Erythroblast (primary cell): ENCODE results near the gene GNG2.
A peak's percentile ranks its signal among the peaks of the same experiment; 100 is the strongest.

Experiments used
- DNase-seq, 2 experiments: peaks; one replicate each; lab custom pipeline; 2025; lab: John Stamatoyannopoulos, UW
- GATA1 ChIP-seq: IDR thresholded peaks from 2 replicates; pipeline ENCODE4 v1.6.1; 2011; ENCODE audit warnings: low read depth, mild to moderate bottlenecking, control low read depth, low read length, moderate library complexity
- POLR2A ChIP-seq: IDR thresholded peaks from 2 replicates; pipeline ENCODE4 v1.6.1; 2011; ENCODE audit warnings: mild to moderate bottlenecking, low read length

GNG2 gene

DNA sequence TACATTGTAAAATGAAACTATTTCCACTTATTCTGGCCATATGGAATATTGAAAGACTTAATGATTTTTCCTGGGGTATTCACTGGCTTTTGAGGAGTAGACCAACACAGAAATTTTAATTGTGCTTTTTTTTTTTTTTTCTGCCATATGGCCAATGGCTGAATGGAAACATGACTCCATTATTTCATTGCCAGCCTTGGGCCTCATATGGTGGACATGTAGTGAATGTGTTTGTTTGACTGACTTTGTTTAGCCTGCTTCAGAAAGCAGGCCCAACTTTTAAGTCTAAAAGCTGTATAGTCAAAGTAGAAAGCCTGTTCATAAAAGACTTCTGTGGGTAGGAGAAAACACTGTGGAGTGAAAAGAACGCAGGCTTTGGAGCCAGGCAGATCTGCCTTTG is 2.4 kb downstream of the GNG2 start:
- peak; percentile 42 to 46 for DNase-seq
- TF ChIP-seq POLR2A, result no peak
- TF ChIP-seq GATA1, result no peak

DNA sequence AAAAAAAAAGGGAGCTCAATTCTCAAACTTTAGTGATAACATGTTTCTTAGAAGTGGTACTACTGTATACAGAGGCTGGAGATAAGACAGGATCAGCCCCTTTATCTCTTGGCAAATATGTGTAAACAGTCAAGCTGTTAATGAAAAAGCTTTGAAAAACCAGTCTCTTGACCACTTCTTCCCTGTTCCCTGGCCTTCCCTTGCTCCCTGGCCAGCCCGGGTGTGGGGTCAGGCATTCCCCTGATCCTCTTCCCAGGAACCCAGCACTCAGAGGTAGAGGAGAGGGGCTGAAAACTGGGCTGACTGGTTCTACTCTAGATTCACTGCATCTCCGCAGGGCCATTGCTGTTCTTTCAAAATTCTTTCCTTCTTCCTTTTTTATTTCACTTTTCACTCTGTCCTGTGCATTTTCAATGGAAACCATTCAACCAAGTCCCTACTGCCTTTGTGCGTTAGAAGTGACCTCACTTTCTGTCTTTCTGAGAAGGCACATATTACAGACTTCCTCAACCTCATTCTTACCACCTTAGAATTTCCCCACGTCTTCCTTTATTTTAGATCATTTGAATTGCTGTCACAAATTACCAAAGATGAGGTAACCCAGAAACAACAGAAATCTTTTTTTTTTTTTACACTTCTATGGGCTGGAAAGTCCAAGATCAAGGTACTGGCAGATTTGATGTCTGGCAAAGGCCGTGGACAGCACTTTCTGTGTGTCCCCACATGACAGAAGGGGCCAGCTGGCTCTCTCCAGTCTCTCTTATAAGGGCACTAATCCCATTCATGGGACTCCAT is 5.7 kb downstream of the GNG2 start:
- peak; percentile 51 to 83 for DNase-seq
- TF ChIP-seq GATA1, result no peak
- TF ChIP-seq POLR2A, result no peak

DNA sequence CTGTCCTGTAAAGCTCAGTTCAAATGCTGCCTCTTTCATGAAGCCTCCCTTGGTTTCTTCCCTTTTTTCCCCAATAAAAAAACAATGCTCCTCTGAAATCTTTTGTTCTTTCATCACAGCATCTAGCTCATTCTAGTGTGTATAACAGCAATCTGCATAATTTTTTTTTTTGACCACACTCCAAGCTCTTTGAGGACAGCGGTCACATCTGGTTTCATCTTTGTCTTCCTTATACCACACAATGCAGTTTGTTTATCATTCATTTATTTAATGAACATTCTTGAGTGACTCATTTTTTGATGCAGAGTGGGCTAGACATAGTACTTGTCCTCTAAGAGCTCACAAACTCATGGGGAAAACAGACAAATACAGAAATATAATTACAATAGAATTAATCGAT is 7.3 kb downstream of the GNG2 start:
- DNase-seq, result no peak
- TF ChIP-seq POLR2A (no peak), GATA1 (no peak)

DNA sequence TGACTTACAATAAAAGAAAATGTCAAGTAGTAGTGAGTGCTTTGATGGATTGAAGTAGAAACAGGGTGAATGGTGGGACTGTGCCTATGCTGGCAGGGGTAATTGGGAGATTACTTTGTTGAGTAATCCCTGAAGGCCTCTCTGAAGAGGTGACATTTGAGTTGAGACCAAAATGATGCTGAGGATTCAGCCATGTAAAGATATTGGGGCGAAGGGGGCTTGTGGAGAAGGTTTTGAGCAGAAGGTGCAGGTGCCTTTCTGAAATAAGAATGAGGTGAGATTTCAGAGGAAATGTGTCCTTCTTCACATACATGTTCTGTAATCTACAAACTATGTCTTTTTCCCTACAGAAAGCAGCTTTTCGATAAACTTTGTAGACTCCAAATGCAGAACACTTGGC is 8.0 kb downstream of the GNG2 start:
- DNase-seq, result no peak
- TF ChIP-seq GATA1 (no peak), POLR2A (no peak)

DNA sequence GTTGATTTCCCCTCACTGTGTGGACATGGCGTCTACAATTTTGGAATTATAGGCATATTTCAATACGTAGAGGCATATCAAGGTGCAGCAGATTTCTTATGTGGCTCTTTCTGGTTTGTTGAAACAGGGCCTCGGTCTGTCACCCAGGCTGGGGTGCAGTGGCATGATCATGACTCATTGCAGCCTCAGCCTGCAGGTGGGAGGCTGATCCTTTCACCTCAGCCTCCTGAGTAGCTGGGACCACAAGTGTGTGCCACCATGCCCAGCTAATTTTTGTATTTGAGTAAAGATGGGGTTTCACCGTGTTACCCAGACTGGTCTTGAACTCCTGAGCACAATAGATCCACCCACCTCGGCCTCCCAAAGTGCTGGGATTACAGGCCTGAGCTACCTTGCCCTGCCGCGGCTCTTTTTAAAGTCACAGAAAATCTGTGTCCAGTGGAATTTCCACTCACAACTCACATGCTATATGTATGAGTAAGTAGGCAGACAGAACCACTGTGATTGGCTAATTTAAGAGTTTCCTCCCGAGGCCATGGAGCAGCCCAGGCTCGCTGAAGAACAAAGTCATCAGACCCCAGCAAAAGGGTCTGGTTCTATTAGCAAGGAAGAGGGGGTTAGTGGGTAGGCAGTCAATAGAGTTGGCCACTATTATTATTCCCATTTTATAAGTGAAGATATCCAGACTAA is 9.1 kb downstream of the GNG2 start:
- no peak for DNase-seq
- TF ChIP-seq POLR2A (no peak), GATA1 (no peak)

DNA sequence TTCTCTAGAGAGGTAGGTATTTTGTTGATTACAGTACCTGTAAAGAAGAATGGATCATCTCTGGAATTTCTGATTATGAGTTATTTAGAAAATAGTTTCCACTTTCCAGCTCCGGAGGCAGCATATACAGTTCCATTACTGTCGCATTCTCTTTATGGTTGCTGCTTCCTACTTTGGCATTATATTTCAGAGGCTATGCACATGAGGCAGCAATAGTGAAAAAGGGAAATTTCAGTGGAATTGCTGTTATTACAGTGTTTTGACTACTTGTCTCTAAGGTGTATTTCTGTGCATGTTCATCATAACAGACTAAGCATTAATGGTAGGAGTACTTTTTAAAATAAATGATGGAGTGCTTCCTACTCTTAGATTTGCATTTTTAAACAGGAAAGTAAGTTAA is 10.2 kb downstream of the GNG2 start:
- DNase-seq, result no peak
- TF ChIP-seq POLR2A (no peak), GATA1 (no peak)

DNA sequence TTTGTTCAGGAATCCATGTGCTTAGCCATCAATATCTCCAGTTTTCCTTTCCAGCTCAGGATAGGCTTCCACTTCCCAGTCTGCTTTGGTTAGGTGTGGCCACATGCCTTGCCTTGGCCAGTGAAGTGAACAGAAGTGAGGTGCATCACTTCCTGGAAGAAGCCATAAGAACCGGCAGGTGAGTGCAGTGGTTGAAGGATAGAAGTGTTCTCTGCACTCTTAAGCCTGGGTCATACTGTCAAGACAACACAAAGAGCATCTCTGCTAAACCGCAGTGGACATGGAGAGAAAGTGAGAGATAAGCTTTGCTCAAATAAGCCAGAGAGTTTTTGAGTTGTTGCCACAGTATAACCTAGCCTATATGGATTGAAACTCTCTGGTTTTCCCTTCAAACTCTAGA is 11.4 kb downstream of the GNG2 start:
- TF ChIP-seq POLR2A (no peak), GATA1 (no peak)
- no peak for DNase-seq

DNA sequence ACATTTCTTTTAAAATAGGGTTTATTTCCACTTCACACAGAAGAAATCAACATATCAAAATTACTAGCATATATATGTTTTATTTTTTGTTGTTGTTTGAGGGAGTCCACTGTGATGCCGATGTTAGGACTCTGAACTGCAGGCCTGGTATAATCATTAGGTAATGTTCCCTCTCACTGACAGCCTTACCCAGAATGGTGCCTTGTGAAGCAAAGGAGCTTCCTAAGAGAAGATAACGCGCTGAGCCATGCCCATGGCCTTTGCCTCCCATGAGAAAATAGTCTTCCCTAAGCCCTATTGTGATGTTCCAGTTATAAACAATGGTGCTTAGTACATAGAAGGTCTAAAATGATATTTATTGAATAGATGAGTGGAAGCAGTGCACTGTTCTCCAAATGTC is 12.0 kb downstream of the GNG2 start:
- TF ChIP-seq GATA1, result no peak
- TF ChIP-seq POLR2A, result no peak
- DNase-seq, result no peak

DNA sequence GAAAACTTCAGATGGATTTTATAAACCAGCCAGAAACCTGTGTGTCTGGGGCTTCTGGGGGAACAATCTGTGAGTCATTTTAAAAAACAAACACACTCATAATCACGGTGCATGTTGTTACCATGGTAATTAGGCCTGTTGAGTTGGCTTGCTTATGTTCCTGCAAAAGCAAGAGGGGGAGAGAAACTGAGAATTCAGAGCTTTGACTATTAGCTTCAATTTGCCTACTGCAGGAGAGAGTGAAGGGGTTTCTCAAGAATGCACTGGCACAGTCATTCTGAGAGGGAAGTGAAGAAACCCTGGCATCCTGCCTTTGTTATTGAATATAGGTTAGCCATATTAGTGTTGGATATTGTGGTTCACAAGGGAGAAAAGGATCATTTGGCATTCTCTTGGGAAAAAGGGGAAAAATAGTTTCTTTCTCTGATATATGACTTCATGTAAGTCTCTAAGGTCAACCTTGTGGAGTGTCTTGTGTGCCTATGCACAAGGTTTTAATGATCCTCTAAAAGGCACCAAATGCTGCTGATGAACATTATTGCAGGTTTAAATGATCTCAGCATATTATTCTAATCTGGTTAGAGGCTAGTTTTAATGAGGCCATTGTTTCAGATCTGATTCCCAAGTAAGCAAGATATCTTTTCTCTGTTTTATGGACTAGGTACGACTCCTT is 12.9 kb downstream of the GNG2 start:
- peak; percentile 13 to 35 for DNase-seq
- no peak for TF ChIP-seq POLR2A
- no peak for TF ChIP-seq GATA1

DNA sequence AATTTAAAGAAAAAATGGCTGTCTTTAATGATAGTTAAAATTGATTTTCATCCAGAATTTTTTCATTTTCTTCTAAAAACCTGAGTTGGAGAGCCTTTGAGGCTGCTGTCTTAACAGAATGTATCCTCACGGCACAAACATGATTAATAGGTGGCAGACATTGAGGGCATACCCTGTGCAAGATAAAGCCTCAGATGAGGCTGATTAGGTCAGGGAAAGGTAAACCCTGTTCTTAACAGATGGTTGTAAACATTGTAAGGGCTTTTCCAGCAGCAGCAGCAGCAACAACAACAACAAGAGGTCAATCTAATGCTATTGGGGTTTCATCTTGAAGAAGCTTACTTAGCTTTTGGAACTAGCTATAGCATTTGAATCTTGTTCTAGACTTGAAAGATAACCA is 17.4 kb downstream of the GNG2 start:
- TF ChIP-seq POLR2A, result no peak
- TF ChIP-seq GATA1, result no peak
- no peak for DNase-seq

DNA sequence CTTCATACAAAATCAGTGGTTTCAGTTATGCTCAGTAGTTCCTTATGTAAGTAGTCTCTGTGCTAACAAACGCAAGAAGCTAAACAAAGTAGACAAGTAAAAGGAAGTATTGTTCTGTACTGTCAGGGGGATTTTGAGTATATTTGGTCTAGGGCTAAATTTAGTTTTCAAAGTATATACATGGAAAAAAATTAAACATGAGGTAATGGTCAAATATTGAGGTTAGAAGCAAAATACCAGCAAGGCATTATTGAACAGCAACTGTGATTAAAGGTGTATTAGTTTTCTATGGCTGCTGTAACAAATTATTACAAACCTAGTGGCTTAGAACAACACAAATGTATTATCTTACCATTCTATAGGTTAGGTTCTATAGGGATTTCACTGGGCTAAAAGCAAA is 18.8 kb downstream of the GNG2 start:
- TF ChIP-seq GATA1 (no peak), POLR2A (no peak)
- DNase-seq, result no peak

DNA sequence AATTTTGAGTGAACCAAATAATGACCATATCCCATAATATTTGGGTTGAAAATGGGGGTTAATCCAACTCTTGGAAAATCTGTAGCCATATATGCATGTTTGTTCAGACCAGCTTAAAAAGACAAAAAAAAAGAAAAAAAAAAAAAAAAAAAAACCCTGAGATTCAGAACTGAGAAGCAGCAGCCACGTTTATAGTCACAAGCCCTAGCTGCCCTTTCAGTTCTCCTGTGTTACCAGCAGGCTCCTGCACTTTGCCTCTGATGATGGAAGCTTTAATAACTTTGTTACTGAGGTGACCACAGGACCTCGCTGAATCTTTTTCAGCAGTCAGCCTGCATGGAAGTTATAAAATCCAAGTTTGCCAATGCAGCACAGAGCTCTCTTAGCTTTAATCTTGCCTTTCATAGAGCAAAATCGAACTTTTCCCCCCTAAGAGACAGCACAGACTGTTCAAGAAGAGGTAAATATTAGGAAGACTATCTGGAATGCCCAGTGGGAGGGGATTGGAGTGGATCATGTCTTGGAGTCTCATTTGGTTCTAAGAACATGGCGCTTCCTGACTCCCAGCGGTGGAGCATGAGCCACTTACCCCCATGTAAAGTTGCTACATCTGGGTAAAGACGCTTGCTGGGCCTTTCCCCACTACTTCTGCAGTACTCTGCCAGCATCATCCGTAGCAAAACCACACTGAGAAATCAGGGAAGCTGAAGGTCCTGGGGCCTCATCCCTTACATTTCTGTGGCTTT is 20.6 kb downstream of the GNG2 start:
- TF ChIP-seq GATA1 (no peak), POLR2A (no peak)
- DNase-seq, result no peak

DNA sequence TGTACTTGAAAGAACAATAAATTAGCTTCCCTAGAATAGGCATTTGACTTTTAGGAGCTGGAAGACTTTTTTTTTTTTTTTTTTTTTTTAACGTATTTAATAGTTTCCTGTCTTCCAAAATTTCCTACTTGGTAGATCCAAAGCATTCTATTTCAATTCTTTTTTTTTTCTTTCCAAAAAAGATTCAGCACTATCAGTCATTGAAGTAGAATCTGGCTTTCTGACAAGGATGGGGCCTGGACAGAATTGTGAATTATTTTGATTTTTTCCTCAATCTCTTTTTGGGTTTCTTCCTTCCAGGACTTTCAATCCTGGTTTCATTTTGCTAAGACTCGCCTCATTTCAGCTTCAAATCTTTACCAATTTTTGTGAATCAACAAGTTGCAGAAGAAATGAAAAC is 21.2 kb downstream of the GNG2 start:
- TF ChIP-seq POLR2A, result no peak
- no peak for TF ChIP-seq GATA1
- DNase-seq, result no peak

DNA sequence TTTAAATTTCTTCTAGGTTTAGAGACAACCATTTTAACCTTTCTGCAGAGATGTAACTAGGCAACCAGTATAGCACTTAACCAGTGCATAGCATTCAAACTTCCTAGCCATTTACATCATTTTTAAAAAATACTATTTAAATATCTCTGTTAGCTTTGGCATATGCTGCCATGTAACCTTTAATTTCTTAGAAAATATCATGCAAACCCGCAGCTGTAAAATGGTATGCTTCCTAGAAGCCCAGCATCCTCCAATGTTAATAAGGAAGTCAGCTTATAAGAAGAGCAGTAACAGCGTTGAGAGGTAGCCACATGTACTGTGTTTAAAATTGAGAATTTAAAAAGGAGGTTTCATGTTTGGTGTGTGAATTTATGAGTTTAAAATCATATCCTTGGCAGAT is 22.8 kb downstream of the GNG2 start:
- TF ChIP-seq GATA1 (no peak), POLR2A (no peak)
- DNase-seq, result no peak
